NCI-H2081 treated with DMSO at 0.1 percent for 48 hours (cell line): Measurements from ENCODE around the gene TTLL3.
A peak's percentile ranks its signal among the peaks of the same experiment; 100 is the strongest.

Source experiments
- DNase-seq: peaks from one replicate; lab custom pipeline; 2025; lab: John Stamatoyannopoulos, UW

The TTLL3 gene

DNA sequence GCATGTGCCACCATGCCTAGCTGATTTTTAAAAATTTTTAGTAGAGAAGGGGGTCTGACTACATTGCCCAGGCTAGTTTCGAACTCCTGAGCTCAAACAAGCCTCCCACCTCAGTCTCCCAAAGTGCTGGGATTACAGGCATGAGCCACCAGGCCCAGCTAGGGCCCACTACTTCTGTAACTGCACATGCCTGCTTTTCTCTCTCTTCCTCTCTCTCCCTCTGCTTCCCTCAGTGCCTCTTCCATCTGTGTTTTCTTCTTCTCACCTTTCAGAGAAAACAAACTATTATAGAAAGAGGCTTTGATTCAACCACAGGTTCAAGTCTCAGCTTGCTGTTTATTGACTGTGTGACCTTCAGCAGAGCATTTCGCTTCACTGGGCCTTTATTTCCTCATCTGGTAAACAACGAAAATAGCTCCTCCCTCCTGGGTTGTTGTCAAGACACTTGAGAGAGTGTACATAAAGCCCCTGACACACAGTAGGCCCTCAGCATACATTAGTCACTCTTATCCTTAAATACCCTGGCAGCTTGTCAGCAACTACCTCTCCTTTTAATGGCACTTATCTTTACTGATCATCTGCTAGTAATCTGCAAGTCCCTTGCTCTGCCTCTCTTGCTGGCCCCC is 28.0 kb upstream of the TTLL3 start:
- DNase-seq, result no peak

DNA sequence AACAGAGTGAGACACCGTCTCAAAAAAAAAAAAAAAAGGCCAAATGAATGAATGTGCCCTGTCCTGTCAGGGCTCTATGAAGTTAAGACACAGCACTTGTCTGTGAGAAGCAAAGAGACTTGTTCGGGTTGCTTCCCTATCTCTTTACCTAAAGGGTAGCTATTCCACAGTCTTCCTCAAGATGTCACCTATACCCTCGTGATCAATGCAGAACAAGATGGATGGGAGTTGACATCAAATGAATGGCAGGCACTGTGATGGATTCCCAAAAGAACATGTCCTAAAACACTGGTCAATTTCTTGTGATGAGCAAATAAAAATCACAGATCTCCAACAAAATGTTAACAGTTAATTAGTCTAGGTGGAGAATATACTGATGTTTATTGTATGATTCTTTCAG is 27.3 kb upstream of the TTLL3 start:
- no peak for DNase-seq

DNA sequence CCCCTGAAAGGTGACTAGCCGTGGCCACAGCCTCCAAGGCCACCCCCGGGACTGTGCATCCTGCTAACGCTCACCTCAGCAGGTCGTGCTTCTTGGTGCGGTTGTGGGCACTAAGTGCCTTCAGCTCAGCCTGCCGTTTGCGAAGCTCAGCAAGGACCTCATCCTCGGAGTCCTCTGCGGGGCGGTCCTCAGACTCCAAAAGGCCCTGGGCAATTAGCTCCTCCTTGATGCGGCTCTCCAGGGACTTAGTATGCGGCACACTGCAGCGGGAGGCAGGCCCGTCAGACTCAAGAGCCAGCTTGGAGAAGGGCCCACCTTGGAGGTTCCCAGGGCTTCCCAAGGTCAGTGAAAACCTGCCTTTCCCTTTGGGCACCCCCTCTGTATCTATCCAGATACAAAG is 26.1 kb upstream of the TTLL3 start:
- DNase-seq, result no peak

- no peak for DNase-seq
Measured at GRCh38 chr3:9784965-9785364, 25.1 kb upstream of the TTLL3 start.

GRCh38 chr3:9785602-9786001 is 24.5 kb upstream of the TTLL3 start:
- no peak for DNase-seq

DNA sequence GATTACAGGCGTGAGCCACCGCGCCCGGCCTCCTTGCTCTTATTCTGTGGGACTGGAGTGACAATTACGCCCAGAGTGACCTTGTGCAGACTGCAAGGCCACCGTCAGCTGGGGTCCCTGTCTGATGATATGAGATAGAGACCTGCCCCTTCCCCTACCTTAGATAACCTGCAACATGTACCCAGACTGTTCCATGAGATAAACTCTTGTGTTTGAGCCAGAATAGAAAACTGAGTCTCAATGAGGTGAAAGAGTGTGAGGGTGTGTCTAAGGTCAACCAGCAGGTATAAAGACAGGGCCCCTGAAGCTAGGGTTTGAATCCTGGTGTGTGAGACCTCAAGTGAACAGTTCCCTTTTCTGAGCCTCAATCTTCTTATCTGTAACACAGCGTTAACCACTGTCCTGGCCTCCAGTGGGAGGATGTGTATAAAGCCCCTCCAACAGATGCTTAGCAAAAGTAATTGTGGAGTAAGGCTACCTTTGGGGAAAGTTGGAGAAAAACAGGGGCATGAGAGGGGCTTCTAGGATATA is 23.8 kb upstream of the TTLL3 start:
- DNase-seq, result no peak

DNA sequence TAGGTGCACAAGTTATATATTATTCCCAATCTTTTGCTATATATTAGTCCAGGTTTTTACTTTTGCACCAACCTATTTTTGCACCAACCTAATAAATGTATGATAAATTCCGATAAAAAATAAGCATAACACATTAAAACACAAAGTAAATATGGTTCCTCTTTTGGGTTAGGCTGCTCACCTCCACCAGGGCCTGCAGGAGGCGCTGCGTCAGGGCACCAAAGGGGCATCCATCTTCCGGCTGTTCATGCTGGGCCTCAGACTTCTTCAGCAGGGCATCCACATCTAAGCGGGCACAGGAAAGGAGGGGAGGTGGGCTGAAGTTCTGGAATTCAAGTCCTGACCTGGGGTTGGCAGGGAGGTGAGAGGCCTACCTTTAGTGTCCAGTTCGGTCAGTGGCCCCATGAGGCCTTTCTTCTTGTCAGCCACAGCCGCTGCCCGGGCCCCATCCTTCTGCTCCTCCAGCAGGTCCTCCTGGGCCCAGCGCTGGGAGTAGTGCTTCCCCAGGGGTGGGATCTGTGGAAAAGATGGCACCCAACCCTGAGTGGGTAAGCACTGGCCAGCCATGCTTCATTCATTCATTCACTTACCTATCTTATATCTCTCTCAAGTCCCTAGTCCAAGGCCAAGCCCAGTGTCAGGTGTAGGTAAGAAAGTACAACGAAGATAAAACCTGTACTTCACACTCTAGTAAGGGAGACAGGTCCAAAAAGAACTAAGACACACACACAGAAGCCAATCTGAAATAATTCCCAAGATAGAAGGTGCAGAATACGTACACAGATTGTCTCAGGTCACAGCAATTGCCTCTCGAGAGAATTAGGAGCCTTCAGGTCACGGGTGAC is 23.0 kb upstream of the TTLL3 start:
- DNase-seq, result no peak

- no peak for DNase-seq
Measured at GRCh38 chr3:9787714-9788113, 22.3 kb upstream of the TTLL3 start.

DNA sequence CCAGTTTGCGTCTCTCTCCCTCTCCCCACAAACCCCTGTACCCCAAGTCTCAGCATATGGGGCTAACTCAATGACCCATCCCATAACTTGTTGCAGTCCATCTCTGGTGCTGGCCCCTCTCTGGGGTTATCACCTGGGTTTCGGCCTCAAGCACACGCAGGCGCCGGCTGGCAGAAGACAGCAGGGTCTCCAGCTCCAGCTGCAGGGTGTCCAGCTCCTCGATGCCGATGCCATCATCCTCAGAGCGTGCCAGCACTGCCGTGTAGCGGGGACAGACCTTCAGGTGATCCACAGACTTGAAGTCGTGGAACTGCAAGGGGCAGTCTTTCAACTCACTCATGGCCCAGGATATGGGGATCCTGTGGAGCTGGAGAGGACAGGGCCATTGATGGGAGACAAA is 18.9 kb upstream of the TTLL3 start:
- no peak for DNase-seq

DNA sequence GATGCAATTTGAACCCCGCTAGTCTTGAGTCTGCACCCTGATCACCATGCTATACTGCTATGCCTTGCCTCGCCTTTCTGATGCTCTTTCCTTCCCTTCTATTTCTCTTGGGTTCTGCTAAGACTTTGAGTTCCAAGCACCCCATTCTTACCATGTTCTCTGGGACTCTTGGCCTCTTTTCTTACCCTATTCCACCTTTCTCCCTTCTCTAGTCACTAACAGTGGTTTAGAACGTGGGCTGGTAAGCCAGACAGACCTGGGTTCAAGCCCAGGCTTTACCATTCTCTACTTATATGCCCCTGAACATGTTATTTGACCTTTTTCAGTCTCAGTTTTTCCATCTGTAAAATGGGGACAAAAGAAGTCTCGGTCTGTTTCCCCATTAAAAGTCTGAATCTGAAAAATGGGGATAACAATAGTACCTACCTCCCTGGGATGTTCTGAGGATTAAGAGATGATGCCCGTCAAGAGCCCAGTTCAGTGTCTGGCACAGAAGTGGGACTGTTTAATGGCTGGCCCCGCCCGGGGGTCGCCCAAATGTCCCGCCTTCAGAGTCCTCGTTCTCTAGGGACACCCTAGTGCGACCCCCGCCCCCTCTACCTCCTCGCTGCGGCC is 18.2 kb upstream of the TTLL3 start:
- no peak for DNase-seq

GRCh38 chr3:9792405-9793160 is 17.5 kb upstream of the TTLL3 start, which contains the start of the genes ARPC4 and TADA3:
TSS of gene ARPC4 (plus strand) at chr3:9793082. CDS start at chr3:9793122, 40 bp downstream.
TSS of gene TADA3 (minus strand) at chr3:9792473. CDS start at chr3:9791466, 1,007 bp downstream.
- DNase-seq, result peak; percentile 68

GRCh38 chr3:9793161-9793781 is 16.8 kb upstream of the TTLL3 start:
- no peak for DNase-seq

DNA sequence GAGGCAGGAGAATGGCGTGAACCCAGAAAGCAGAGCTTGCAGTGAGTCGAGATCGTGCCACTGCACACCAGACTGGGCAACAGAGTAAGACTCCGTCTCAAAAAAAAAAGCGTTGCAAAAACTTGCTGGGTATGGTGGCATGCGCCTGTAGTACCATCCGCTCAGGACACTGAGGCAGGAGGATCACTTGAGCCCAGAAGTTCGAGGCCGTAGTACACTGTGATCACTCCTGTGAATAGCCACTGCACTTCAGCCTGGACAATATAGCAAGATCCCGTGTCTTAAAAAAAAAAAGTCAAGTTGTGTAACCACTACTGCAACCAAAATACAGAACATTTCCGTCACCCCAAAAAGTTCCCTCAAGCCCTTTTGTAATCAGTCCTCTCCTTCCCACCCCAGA is 15.7 kb upstream of the TTLL3 start:
- no peak for DNase-seq

DNA sequence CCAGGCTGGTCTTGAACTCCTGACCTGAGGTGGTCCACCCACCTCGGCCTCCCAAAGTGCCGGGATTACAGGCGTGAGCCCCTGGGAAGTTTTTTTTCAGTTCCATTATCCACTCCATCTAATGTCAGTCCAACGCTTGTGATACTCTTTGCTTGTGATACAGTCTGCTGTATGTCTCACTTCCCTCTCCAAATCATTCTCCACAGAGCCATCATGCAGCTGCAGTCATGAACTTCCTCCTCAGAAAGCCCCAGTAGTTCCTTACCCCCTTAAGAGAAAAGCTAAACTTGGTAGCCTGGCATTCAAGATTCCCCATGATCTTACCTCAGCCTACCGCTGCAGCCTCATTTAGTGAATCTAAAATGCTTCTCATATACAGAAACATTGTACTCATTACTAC is 14.9 kb upstream of the TTLL3 start:
- no peak for DNase-seq

GRCh38 chr3:9797196-9797945 is 12.7 kb upstream of the TTLL3 start:
- DNase-seq, result no peak

DNA sequence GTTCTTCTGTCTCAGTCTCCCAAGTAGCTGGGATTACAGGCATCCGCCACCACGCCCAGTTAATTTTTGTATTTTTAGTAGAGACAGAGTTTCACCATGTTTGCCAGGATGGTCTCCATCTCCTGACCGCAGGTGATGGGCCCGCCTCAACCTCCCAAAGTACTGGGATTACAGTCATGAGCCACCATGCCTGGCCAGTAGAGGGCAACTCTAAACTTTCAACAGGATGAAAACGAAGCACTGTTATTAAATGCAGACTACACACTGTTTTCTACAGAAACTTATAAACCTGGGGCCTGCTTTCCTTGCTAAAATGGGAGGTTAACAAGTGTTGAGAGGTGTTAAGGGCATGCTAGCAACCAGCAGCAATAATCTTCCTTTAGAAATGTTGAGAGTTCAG is 9.5 kb upstream of the TTLL3 start:
- no peak for DNase-seq

DNA sequence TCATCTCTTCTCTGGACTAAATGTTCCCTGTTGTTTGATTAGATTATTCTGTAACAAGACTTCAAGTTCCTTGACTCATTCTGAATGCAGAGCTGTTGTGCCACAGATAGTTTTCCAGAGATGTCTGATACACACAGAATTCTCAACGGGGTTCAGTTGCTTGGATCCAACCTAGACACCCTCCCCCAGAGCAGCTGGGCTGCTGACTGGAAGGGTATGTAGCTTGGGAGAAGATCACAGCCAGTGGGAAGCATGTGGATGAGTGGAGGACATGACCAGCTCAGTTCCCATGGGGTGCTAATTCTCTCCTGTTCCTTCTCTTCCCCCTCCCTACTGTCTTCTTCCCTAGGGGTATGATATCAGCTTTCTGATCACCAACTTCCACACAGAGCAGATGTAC is 6.6 kb upstream of the TTLL3 start:
- no peak for DNase-seq

DNA sequence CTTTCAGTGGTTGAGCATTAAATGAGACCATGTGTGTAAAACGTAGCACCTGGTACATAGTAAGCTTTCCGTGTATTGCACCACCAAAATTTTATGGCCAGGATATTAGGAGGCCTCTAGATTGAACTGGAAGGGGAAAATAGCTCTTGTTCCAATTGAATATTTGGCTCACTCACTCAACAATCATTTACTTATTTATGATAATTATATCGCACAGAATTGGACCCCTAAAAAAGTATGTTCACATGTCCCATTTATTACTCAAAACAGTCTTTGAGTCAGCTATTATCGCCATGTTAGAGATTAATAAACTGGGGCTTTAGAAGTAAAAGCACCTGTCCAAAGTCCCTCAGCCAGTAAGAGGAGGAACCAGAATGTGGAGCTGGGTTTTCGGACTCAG is 5.1 kb upstream of the TTLL3 start:
- DNase-seq, result no peak

- DNase-seq, result no peak
Measured at GRCh38 chr3:9806137-9806536, 3.9 kb upstream of the TTLL3 start.

DNA sequence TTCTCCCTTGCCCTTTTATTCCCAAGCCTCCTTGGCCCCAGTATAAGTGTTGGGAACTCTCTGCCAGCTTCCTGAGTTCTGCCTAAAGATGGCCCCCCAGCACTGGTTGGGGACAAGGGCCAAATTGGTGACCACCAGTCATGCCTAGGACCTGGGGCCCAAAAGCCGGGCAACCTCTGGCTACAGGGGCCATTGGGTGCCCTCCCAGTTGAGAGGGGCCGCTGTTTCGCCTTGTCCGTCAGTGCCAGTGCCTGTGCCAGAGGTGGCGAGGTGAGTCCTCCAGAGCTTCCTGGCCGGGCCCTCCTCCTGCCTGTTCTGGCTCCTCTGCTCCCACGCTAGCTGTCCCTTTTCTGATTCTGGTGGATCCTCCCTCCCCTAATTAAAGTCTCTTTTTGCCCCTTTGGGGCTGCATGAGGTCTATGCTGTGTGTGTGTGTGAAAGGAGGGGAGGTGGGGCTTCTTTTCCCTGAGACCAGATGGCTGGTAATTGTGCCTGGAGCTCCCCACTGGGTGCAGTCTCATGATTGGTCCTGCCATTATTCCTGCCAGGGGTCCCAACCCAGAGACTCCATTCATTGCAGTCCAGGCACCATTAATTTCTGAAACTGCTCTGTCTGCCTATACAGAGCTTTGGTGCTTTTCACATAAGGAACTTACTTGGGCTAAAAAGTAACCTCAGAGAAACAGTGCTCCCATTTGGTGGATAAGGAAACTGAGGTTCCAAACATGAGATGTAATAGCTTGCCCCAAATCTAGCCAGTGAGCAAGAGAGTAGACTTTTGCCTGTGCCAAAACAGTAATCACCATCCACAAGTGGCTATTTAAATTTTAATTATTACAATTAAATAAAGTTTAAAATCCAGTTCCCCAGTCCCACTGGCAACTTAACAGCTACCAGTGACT is 3.1 kb upstream of the TTLL3 start:
- no peak for DNase-seq
